ENCODE data around the gene CENPT.
A peak's percentile ranks its signal among the peaks of the same experiment; 100 is the strongest.

The CENPT gene

GRCh38 chr16:67847064-67847861 is at the start of gene CENPT:
CENPT (minus strand) TSS chr16:67847693; CDS start chr16:67833859, 13,834 bp downstream.
- DNase-seq (ENCODE audit: low read depth, low spot score) = no peak

- no peak for DNase-seq (ENCODE audit: low read depth, low spot score)
Measured at GRCh38 chr16:67897231-67897630, 49.7 kb upstream of the CENPT start.

- no peak for DNase-seq (ENCODE audit: low read depth, low spot score)
Measured at GRCh38 chr16:67893743-67894399, 46.4 kb upstream of the CENPT start.

- DNase-seq (ENCODE audit: low read depth, low spot score) = peak; percentile 90
Measured at GRCh38 chr16:67892899-67893742, 45.6 kb upstream of the CENPT start, which contains the start of gene PSKH1. PSKH1 (plus strand) TSS chr16:67893254; CDS start chr16:67908750, 15,496 bp downstream.

GRCh38 chr16:67892375-67892774 is 44.9 kb upstream of the CENPT start:
- DNase-seq (ENCODE audit: low read depth, low spot score) = no peak

- DNase-seq (ENCODE audit: low read depth, low spot score) = no peak
Measured at GRCh38 chr16:67888331-67888730, 40.8 kb upstream of the CENPT start.

GRCh38 chr16:67886387-67886786 is 38.9 kb upstream of the CENPT start:
- no peak for DNase-seq (ENCODE audit: low read depth, low spot score)

- no peak for DNase-seq (ENCODE audit: low read depth, low spot score)
Measured at GRCh38 chr16:67885976-67886375, 38.5 kb upstream of the CENPT start.

- DNase-seq (ENCODE audit: low read depth, low spot score) = no peak
Measured at GRCh38 chr16:67885545-67885944, 38.1 kb upstream of the CENPT start.

- no peak for DNase-seq (ENCODE audit: low read depth, low spot score)
Measured at GRCh38 chr16:67884684-67885083, 37.2 kb upstream of the CENPT start, which contains the start of gene NRN1L. NRN1L (plus strand) TSS chr16:67884885; CDS start chr16:67884904, 19 bp downstream.

- peak; percentile 42 for DNase-seq (ENCODE audit: low read depth, low spot score)
Measured at GRCh38 chr16:67883872-67884261, 36.4 kb upstream of the CENPT start.

GRCh38 chr16:67883146-67883871 is 35.8 kb upstream of the CENPT start:
- DNase-seq (ENCODE audit: low read depth, low spot score) = no peak

GRCh38 chr16:67882374-67883145 is 35.1 kb upstream of the CENPT start:
- no peak for DNase-seq (ENCODE audit: low read depth, low spot score)

GRCh38 chr16:67881621-67882161 is 34.2 kb upstream of the CENPT start:
- DNase-seq (ENCODE audit: low read depth, low spot score) = no peak

GRCh38 chr16:67880584-67880983 is 33.1 kb upstream of the CENPT start:
- DNase-seq (ENCODE audit: low read depth, low spot score) = no peak

GRCh38 chr16:67879936-67880335 is 32.4 kb upstream of the CENPT start:
- DNase-seq (ENCODE audit: low read depth, low spot score) = no peak

GRCh38 chr16:67879462-67879861 is 32.0 kb upstream of the CENPT start:
- no peak for DNase-seq (ENCODE audit: low read depth, low spot score)

- DNase-seq (ENCODE audit: low read depth, low spot score) = no peak
Measured at GRCh38 chr16:67878846-67879245, 31.4 kb upstream of the CENPT start.

- DNase-seq (ENCODE audit: low read depth, low spot score) = no peak
Measured at GRCh38 chr16:67878232-67878631, 30.7 kb upstream of the CENPT start.

- DNase-seq (ENCODE audit: low read depth, low spot score) = no peak
Measured at GRCh38 chr16:67877064-67877463, 29.6 kb upstream of the CENPT start.
